Upper lobe of left lung (tissue), 4 donors: ENCODE measurements around the gene ASH1L.

ENCODE experiments used
- POLR2AphosphoS5 ChIP-seq, 2 donors: sonication (generic); formaldehyde crosslinking; IDR thresholded peaks; one replicate each; pipeline ENCODE4 v1.5.1; 2017; ENCODE audit warnings: antibody characterized with exemption in 2 of 2
- TF ChIP-seq, protein P1 (sequence below), 6 experiments: fragments of 450-650 bp in 4 of 6; fragments of 200-600 bp in 2 of 6; sonication (generic) in 2 of 6; IDR thresholded peaks; one replicate each; pipeline ENCODE4 v1.5.1; 2016 to 2019; ENCODE audit warnings: antibody characterized with exemption in 6 of 6

DNA sequence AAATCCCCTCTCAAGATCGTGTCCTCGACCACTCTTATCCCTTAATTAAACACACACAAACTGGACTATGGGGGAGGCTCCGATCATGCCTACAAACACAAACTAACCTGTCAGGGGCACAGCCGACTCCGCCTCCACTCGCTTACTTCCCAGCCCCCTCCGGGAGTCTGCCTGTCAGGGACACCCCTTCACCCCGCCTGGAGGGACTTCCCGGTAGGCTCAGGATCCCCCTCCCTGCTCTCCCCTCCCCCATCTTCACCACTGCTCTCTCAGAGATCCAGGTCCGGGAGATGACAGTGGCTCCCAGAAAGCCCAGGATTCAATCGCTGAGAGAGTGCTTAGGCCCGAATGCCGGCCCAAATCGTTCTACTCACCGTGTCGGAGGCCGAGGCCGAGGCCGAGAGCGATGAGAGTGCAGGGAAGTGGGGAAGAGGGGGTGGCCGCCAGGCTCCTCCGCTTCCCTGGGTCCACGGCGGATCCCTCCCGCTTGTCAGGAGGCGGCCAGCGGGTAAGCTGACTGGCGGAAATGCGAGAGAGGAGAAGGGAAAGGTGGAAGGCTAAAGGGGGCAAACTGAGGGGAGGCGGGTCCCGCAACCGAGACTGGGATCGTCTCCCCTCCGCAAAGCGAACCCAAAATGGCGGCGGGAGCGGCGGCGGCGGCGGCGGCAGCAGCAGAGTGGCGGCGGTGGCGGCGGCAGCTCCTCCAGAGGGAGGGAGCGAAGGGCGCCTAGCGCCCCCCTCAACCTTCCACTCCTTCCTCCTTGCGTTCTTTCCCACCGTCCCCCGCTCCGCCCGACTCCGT, 623 bp downstream of the ASH1L start:
- TF ChIP-seq, protein P1, sequence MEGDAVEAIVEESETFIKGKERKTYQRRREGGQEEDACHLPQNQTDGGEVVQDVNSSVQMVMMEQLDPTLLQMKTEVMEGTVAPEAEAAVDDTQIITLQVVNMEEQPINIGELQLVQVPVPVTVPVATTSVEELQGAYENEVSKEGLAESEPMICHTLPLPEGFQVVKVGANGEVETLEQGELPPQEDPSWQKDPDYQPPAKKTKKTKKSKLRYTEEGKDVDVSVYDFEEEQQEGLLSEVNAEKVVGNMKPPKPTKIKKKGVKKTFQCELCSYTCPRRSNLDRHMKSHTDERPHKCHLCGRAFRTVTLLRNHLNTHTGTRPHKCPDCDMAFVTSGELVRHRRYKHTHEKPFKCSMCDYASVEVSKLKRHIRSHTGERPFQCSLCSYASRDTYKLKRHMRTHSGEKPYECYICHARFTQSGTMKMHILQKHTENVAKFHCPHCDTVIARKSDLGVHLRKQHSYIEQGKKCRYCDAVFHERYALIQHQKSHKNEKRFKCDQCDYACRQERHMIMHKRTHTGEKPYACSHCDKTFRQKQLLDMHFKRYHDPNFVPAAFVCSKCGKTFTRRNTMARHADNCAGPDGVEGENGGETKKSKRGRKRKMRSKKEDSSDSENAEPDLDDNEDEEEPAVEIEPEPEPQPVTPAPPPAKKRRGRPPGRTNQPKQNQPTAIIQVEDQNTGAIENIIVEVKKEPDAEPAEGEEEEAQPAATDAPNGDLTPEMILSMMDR (IDR thresholded peaks at IDR 0.05): peak in 1 of 6 experiments; percentile 9
- TF ChIP-seq POLR2AphosphoS5 (IDR thresholded peaks at IDR 0.05): peak; percentile 27 to 30
